GM18526 (cell line): ENCODE measurements around the gene SLC15A3.

ENCODE experiments used
- POLR2A ChIP-seq: IDR thresholded peaks from 3 replicates; pipeline ENCODE4 v1.6.1; 2011; ENCODE audit not compliant: insufficient read length; ENCODE audit errors: extremely low read depth

SLC15A3 gene

DNA sequence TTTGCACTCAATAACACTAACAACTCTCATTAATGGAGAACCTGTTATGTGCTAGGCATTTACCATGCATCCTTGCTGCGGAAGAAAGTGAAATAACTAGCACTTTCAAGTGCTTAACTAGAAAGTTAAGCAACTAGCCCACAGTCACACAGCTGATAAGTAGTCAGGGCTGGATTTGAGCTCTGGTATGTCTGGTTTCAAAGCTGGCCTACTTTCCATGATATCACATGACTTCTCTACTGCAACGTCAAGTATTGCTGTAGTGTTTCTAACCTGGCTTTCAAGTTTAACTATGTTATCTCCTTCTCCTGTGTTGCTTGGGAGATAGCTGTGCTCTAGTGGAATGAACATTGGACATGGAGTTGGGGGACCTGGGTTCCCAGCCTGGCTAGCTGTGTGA, 12.1 kb downstream of the SLC15A3 start:
- TF ChIP-seq POLR2A, result no peak

GRCh38 chr11:60939301-60939700, 12.7 kb downstream of the SLC15A3 start:
- TF ChIP-seq POLR2A, result no peak

- no peak for TF ChIP-seq POLR2A
These were observed 13.5 kb downstream of the SLC15A3 start for GRCh38 chr11:60938500-60938899.

DNA sequence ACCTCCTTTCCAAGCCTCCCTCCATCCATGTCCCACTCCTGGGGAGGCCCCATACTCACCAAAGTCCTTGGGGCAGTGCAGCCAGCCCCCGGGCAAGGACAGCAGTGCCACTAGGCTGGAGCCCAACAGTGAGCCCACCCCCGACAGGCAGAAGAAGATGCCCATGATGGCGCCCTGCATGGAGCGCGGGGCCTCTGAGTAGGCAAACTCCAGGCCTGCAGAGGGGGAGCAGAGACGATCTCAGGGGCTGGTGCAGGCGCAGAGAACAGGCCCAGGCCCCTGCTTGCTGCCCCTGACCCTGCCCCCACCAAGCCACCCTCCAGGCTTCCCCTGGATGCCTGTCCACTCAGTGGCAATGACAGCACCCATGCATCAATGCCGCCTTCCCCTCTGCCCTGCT, 14.2 kb downstream of the SLC15A3 start:
- TF ChIP-seq POLR2A, result no peak

- TF ChIP-seq POLR2A, result peak; percentile 3
These were observed 14.8 kb downstream of the SLC15A3 start for GRCh38 chr11:60937144-60937527.

GRCh38 chr11:60936467-60937143, 15.4 kb downstream of the SLC15A3 start:
- TF ChIP-seq POLR2A, result no peak

GRCh38 chr11:60935676-60936442, 16.1 kb downstream of the SLC15A3 start:
- no peak for TF ChIP-seq POLR2A

GRCh38 chr11:60934790-60935605, 17.0 kb downstream of the SLC15A3 start:
- peak; percentile 20 for TF ChIP-seq POLR2A

GRCh38 chr11:60934124-60934789, 17.7 kb downstream of the SLC15A3 start:
- no peak for TF ChIP-seq POLR2A

DNA sequence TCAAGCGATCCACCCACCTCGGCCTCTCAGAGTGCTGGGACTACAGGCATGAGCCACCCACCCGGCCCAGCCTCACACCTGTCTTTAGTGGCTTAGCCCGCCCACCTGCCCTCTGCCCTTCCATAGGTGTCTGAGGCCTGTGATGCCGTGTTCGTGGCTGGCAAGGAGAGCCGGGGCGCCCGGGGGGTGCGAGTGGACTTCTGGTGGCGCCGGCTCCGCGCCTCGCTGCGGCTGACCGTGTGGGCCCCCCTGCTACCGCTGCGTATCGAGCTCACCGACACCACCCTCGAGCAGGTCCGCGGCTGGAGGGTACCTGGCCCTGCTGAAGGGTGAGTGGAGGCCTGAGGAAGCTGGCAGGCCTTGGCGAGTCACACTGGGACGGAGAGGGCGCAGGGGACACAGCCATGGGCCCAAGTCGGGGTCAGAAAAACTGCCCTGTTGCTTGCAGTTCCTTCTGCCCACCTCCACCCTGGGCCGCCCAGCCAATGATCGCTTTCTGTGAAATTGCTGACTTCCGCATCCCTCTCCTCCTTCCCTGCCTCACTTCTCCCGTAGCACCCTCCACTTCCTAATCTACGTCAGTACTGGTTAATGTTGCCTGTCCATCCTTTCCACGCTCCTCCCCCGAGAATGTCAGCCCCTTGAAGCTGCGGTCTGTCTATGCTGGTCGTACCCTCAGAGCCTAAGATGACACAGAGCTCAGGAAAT, 18.4 kb downstream of the SLC15A3 start:
- TF ChIP-seq POLR2A, result no peak

DNA sequence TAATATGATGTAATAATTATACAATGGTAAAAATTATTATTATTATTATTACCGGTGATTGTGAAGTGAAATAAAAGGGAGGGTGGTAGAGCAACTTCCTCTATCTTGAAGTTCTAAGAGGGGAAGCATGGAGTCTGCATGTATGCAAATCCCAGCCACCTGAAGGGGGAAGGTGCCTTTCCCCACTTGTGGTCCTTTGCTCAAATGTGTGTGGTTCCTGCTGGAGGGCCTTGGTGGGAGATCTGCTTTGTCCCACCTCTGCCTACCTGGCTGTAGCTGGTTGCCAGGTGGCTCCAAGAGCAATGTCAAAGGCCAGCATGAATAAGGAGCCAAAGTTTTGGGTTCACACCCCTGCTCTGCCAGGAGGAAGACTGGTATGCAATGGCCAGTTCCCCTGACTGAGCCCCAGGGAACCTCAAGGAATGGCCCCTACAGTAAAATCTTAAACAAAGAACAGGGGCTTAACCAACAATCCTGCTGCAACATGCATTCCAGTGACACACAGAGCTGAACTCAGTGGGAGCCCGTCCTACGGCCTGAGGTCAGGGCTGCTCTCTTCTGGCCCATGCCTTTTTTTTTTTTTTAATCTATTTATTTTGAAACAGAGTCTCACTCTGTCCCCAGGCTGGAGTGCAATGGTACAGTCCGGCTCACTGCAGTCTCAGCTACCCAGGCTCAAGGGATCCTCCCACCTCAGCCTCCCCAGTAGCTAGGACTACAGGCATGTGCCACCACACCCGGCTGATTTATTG, 19.2 kb downstream of the SLC15A3 start:
- TF ChIP-seq POLR2A, result no peak

DNA sequence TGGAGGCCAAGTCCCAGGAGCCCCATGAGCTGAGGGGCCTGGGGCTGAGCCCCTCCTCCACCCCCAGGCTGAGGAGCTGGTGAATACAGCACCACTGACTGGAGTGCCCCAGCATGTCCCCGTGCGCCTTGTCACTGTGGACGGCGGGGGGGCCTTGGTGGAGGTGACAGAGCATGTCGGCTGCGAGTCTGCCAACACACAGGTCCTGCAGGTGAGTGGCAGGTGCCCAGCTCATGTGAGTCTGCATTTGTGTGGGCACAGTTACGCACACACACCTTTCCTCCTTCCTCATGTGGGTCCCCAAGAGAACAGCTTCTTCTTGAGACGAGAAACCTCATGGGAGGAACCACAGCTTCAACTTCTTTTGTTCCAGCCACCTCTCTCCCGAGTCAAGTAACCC, 20.1 kb downstream of the SLC15A3 start:
- TF ChIP-seq POLR2A, result no peak

GRCh38 chr11:60930394-60930793, 21.6 kb downstream of the SLC15A3 start:
- no peak for TF ChIP-seq POLR2A

DNA sequence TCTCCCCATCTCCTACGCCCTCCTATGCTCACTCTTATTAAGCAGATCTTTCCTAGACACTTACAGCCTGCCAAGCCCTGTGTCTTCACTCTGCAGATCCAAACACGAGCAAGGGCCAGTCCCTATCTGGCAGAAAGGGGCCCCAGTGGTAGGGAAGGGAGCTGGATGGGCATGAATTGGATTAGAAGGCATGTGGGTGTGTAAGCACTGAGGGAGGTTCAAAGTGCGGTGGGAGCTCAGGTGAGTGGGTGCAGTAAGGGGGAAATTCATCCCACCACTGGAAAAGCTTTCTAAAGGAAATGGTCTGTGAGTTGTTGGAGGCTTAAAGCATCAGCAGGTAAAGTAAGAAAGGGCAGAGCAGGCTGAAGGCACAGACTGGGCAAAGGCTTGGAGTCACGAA, 22.2 kb downstream of the SLC15A3 start:
- TF ChIP-seq POLR2A, result no peak
